Suppressor macrophage treated with lipopolysaccharide for 4 hours (primary cell): ENCODE measurements around the gene GINS2.

Experiments
- DNase-seq: peaks from one replicate; pipeline ENCODE4 v3.0.0-alpha.2; 2020

The GINS2 gene

GRCh38 chr16:85665929-85666328 lies 22.8 kb downstream of the GINS2 start:
- no peak for DNase-seq

GRCh38 chr16:85665373-85665740 lies 23.4 kb downstream of the GINS2 start:
- no peak for DNase-seq

- DNase-seq: no peak
Measured at GRCh38 chr16:85664580-85665372, 24.0 kb downstream of the GINS2 start.

- no peak for DNase-seq
Measured at GRCh38 chr16:85663891-85664321, 24.8 kb downstream of the GINS2 start.

GRCh38 chr16:85662976-85663830 lies 25.6 kb downstream of the GINS2 start:
- DNase-seq: no peak

GRCh38 chr16:85662482-85662812 lies 26.3 kb downstream of the GINS2 start:
- no peak for DNase-seq

GRCh38 chr16:85661740-85662481 lies 26.8 kb downstream of the GINS2 start:
- DNase-seq: no peak

- no peak for DNase-seq
Measured at GRCh38 chr16:85660843-85661739, 27.7 kb downstream of the GINS2 start.

GRCh38 chr16:85659805-85660511 lies 28.8 kb downstream of the GINS2 start:
- DNase-seq: peak; percentile 72

GRCh38 chr16:85659336-85659735 lies 29.4 kb downstream of the GINS2 start:
- no peak for DNase-seq

GRCh38 chr16:85658504-85659326 lies 30.0 kb downstream of the GINS2 start:
- no peak for DNase-seq

- DNase-seq: no peak
Measured at GRCh38 chr16:85657996-85658395, 30.8 kb downstream of the GINS2 start.

GRCh38 chr16:85657267-85657650 lies 31.5 kb downstream of the GINS2 start:
- DNase-seq: no peak

- no peak for DNase-seq
Measured at GRCh38 chr16:85656351-85657266, 32.1 kb downstream of the GINS2 start.

GRCh38 chr16:85655216-85656129 lies 33.3 kb downstream of the GINS2 start:
- DNase-seq: no peak

- DNase-seq: no peak
Measured at GRCh38 chr16:85654251-85655095, 34.3 kb downstream of the GINS2 start.

- DNase-seq: peak; percentile 8
Measured at GRCh38 chr16:85653290-85653891, 35.4 kb downstream of the GINS2 start.
